Parathyroid adenoma (tissue), 2 donors: ENCODE measurements around the gene MIB1.

Source experiments
- H2AFZ ChIP-seq: fragments of 300-600 bp; sonication (generic); one replicate; pipeline ENCODE4 v1.7.0; 2017; ENCODE audit warnings: antibody characterized with exemption, mild to moderate bottlenecking
- H3K27ac ChIP-seq: fragments of 300-600 bp; sonication (generic); one replicate; pipeline ENCODE4 v1.7.0; 2017
- H3K27me3 ChIP-seq: fragments of 300-600 bp; sonication (generic); one replicate; pipeline ENCODE4 v1.7.0; 2017; ENCODE audit warnings: low read length; ENCODE audit not compliant: control insufficient read depth, insufficient read depth
- H3K36me3 ChIP-seq: fragments of 300-600 bp; sonication (generic); one replicate; pipeline ENCODE4 v1.7.0; 2017; ENCODE audit warnings: low read length; ENCODE audit not compliant: control insufficient read depth, insufficient read depth
- H3K4me1 ChIP-seq: fragments of 300-600 bp; sonication (generic); one replicate; pipeline ENCODE4 v1.7.0; 2017; ENCODE audit warnings: control low read depth
- H3K4me2 ChIP-seq: fragments of 300-600 bp; sonication (generic); one replicate; pipeline ENCODE4 v1.7.0; 2017; ENCODE audit warnings: low read length
- H3K4me3 ChIP-seq: fragments of 300-600 bp; sonication (generic); one replicate; pipeline ENCODE4 v1.7.0; 2017; ENCODE audit warnings: low read depth, low read length
- H3K79me2 ChIP-seq: fragments of 300-600 bp; sonication (generic); one replicate; pipeline ENCODE4 v1.7.0; 2017; ENCODE audit warnings: control low read depth
- H3K9ac ChIP-seq: fragments of 300-600 bp; sonication (generic); one replicate; pipeline ENCODE4 v1.7.0; 2017; ENCODE audit warnings: mild to moderate bottlenecking
- H3K9me3 ChIP-seq: fragments of 300-600 bp; sonication (generic); one replicate; pipeline ENCODE4 v1.7.0; 2017; ENCODE audit warnings: low read length; ENCODE audit not compliant: control insufficient read depth
- TF ChIP-seq, protein P1 (sequence below): fragments of 300-600 bp; sonication (generic); IDR thresholded peaks from one replicate; pipeline ENCODE4 v1.7.0; 2017; ENCODE audit warnings: antibody characterized with exemption, mild to moderate bottlenecking
- donor health status: primary hyperparathyroidism.

Gene MIB1

DNA sequence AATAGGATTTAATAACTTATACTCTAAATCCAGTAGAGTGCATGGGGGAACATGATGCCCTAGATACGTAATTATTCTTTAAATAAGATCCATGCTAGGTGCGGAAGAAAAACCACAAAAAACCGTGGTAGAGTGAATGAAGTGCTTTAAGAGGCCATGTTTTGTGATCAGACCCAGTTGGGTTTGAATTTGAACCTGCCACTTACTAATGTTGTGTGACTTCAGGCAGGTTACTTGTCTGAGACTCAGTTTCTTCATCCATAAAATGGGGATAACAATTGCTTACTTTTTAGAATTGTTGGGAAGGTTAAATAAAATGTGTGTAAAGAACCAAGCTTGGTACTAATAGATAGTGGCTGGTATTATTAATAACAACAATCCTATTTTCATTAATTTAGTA is 17.2 kb downstream of the MIB1 start:
- no peak overlapping the region for H3K9ac ChIP-seq
- TF ChIP-seq, protein P1, sequence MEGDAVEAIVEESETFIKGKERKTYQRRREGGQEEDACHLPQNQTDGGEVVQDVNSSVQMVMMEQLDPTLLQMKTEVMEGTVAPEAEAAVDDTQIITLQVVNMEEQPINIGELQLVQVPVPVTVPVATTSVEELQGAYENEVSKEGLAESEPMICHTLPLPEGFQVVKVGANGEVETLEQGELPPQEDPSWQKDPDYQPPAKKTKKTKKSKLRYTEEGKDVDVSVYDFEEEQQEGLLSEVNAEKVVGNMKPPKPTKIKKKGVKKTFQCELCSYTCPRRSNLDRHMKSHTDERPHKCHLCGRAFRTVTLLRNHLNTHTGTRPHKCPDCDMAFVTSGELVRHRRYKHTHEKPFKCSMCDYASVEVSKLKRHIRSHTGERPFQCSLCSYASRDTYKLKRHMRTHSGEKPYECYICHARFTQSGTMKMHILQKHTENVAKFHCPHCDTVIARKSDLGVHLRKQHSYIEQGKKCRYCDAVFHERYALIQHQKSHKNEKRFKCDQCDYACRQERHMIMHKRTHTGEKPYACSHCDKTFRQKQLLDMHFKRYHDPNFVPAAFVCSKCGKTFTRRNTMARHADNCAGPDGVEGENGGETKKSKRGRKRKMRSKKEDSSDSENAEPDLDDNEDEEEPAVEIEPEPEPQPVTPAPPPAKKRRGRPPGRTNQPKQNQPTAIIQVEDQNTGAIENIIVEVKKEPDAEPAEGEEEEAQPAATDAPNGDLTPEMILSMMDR = no peak
- no peaks in the 10 kb centered on the region for H3K36me3 ChIP-seq
- no peaks in the 10 kb centered on the region for H3K9me3 ChIP-seq
- no peak overlapping the region for H2AFZ ChIP-seq
- H3K27me3 ChIP-seq = no peaks in the 10 kb centered on the region
- H3K27ac ChIP-seq = no peak overlapping the region
- H3K79me2 ChIP-seq = peaks cover 12% of the 10 kb centered on the region
- H3K4me1 ChIP-seq = no peaks in the 10 kb centered on the region
- H3K4me2 ChIP-seq = no peak overlapping the region
- H3K4me3 ChIP-seq = no peak overlapping the region

DNA sequence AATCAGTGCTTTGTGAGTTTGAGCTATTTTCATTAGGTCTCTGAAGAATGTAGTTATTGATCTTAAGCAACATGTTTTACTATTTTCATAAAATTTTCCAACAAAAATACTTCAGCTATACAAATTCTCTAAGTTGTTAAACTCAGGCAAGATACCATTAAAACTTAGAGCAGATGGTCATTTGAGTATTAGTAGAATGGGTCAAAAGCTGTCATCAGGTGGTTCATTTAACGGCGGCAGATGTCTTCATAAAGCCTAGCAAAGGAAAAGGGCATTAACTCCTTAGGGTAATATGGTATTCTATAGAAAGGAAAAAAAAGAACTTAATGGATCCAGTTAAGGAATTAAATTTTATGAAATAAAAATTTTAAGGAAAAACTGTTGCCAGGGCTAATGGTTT is 19.2 kb downstream of the MIB1 start:
- peaks cover 12% of the 10 kb centered on the region for H3K79me2 ChIP-seq
- H3K27ac ChIP-seq = no peak overlapping the region
- no peak overlapping the region for H3K4me2 ChIP-seq
- TF ChIP-seq, protein P1 = no peak
- H3K9me3 ChIP-seq = no peaks in the 10 kb centered on the region
- H3K9ac ChIP-seq = no peak overlapping the region
- H3K4me3 ChIP-seq = no peak overlapping the region
- H3K27me3 ChIP-seq = no peaks in the 10 kb centered on the region
- no peaks in the 10 kb centered on the region for H3K4me1 ChIP-seq
- no peak overlapping the region for H2AFZ ChIP-seq
- no peaks in the 10 kb centered on the region for H3K36me3 ChIP-seq

DNA sequence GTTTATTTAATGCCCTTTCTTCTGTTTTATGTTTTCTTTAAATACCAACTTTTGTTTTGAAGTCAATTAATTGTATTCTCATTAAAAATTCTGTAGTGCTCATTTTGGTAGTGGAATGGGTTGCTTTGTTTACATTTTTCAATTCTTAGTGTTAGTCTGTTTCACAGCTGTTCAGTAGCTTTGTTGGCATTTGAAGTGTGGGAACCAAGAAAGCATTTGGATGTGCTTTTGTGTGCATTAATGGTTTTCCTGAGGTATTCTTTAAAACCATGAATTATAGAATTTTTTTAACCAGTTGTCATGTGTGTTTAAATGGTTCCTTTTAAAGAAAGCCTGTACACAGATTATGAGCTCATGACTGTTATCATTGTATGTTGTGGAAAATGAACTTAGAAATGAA is 19.7 kb downstream of the MIB1 start:
- Histone ChIP-seq H3K27ac (no peak overlapping the region), H3K79me2 (peaks cover 11% of the 10 kb centered on the region), H3K36me3 (no peaks in the 10 kb centered on the region), H3K4me1 (no peaks in the 10 kb centered on the region), H3K4me2 (no peak overlapping the region), H3K9ac (no peak overlapping the region), H3K27me3 (no peaks in the 10 kb centered on the region), H2AFZ (no peak overlapping the region), H3K4me3 (no peak overlapping the region), H3K9me3 (no peaks in the 10 kb centered on the region)
- TF ChIP-seq, protein P1 = no peak

DNA sequence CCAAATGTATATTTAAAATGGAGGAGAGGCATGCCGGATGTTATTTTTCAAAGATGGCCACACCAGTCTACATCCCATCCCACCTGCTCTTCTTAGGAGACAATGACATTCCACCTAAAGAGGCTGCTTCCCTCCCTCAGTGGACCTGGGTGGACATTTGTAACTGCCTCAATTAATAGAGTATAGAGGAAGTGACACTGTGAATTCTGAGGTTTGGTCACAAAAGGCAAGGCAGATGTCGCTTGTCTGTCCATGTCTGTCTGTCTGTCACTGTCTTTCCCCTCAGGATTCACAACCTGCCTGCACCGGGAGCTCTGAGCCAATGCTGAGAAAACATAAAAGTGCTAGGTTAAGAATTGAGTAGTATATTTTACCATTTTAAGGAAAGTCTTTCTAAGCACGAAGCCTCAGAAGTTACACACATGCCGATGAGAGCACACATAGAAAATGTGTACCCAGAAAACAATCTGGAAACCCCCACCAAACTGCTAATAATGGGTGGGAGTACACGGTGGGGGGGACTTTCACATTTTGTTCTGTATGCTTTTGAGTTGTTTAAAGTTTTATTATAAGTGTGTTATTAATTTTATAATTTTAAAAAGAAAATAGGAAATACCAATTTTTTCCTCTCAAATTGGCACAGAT is 21.0 kb downstream of the MIB1 start:
- peaks cover 9% of the 10 kb centered on the region for H3K79me2 ChIP-seq
- H3K4me2 ChIP-seq = no peak overlapping the region
- TF ChIP-seq, protein P1 = no peak
- no peak overlapping the region for H2AFZ ChIP-seq
- no peaks in the 10 kb centered on the region for H3K36me3 ChIP-seq
- no peaks in the 10 kb centered on the region for H3K9me3 ChIP-seq
- H3K9ac ChIP-seq = no peak overlapping the region
- no peaks in the 10 kb centered on the region for H3K4me1 ChIP-seq
- no peak overlapping the region for H3K4me3 ChIP-seq
- no peaks in the 10 kb centered on the region for H3K27me3 ChIP-seq
- no peak overlapping the region for H3K27ac ChIP-seq

DNA sequence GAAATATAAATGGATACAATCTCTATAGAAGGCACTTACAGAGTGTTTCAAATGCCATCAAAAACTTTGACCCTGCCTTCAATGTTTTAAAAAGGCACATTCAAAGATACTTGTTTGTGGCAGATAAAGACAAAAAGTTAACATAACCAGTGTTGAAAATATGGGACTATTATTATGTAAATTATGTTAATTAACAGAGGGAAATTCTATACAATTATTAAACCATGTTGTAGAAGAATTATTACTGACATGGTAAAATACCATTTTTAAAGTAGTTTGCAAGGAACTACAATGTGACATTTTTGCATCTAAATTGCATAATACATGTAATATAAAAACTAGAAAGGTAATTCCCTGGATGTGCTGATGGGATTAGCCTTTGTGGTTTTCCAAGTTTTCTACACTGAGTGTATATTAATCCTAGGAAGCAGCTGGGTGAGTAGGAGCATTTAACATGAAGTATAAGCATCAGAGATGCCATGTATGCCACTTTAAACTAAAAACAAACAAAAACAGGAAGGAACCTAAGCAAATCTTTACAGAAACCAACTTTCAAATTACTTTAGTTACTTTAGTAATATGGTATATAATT is 21.7 kb downstream of the MIB1 start:
- no peak overlapping the region for H3K4me2 ChIP-seq
- no peak overlapping the region for H3K9ac ChIP-seq
- no peaks in the 10 kb centered on the region for H3K4me1 ChIP-seq
- no peaks in the 10 kb centered on the region for H3K27me3 ChIP-seq
- no peak overlapping the region for H3K4me3 ChIP-seq
- H3K9me3 ChIP-seq = no peaks in the 10 kb centered on the region
- TF ChIP-seq, protein P1 = no peak
- H3K79me2 ChIP-seq = peaks cover 6% of the 10 kb centered on the region
- H3K36me3 ChIP-seq = no peaks in the 10 kb centered on the region
- H2AFZ ChIP-seq = no peak overlapping the region
- no peak overlapping the region for H3K27ac ChIP-seq
